Esophagus muscularis mucosa (tissue), 4 donors: ENCODE data around the gene MAGEA8. TPM values are rescaled to one million over a fixed set of nuclear protein-coding genes. Genes with fewer than 3 reads are reported as not detected.
"Not testable (repeated sequence)": the region's sequence is repeated elsewhere in the genome, so short reads cannot be mapped to it uniquely, and the experiment has no call there.

ENCODE experiments used
- DNase-seq: peaks from one replicate; pipeline ENCODE4 v3.0.0-alpha.2; 2017; ENCODE audit errors: extremely low spot score
- H3K27ac ChIP-seq, 4 donors: fragments of 200-600 bp; sonication (generic); replicated peaks in 1 of 4; 1 replicate in 3 of 4; 2 replicates in 1 of 4; pipeline ENCODE4 v1.5.1; 2016 to 2019; ENCODE audit warnings: mild to moderate bottlenecking in 1 of 4
- H3K27me3 ChIP-seq, 4 donors: fragments of 200-600 bp; sonication (generic); one replicate each; pipeline versions ENCODE4 v1.5.1 to v1.6.0; 2016 to 2019
- H3K36me3 ChIP-seq, 4 donors: fragments of 200-600 bp; sonication (generic); one replicate each; pipeline ENCODE4 v1.5.1; 2016 to 2019
- H3K4me1 ChIP-seq, 4 donors: fragments of 200-600 bp; sonication (generic); one replicate each; pipeline ENCODE4 v1.5.1; 2016 to 2019
- H3K4me3 ChIP-seq, 4 donors: fragments of 200-600 bp; sonication (generic); 1 replicate in 2 of 4; 2 replicates in 2 of 4; pipeline ENCODE4 v1.5.1; 2016 to 2019; ENCODE audit warnings: mild to moderate bottlenecking in 4 of 4, moderate library complexity in 1 of 4
- H3K9me3 ChIP-seq, 4 donors: fragments of 200-600 bp; sonication (generic); 1 replicate in 3 of 4; 2 replicates in 1 of 4; pipeline ENCODE4 v1.5.1; 2016 to 2019
- WGBS: methylation state at CpG from one replicate; pipeline ENCODE4 v1.1.5; 2018; 5-methylcytosine and 5-hydroxymethylcytosine counted together
- intact Hi-C: fragments of 100-400 bp; cut with DNase I; formaldehyde crosslinking; loops from one replicate; pipeline ENCODE4 v1.15.1; 2023
- total RNA-seq, 4 donors: library from RNA; depleted of rRNA; stranded (reverse); fragments of >200 nt; gene quantifications; one replicate each; pipeline versions ENCODE4 v1.1.0 to v1.2.1, GENCODE V29; 2016

Gene MAGEA8
- total RNA-seq, 4 donors from 2014 or later: not detected

- H3K27me3 ChIP-seq, intact Hi-C loops, H3K4me1 ChIP-seq, H3K9me3 ChIP-seq, H3K27ac ChIP-seq, DNase-seq, H3K36me3 ChIP-seq, H3K4me3 ChIP-seq: not testable (repeated sequence)
- WGBS: no CpG with 5 or more reads among the region's 7 CpGs
Observed at GRCh38 chrX:149929400-149929799, 48.4 kb downstream of the MAGEA8 start, which contains the start of gene HSFX4. HSFX4 (plus strand) TSS chrX:149929573; CDS start chrX:149929645, 72 bp downstream.

- H3K4me1 ChIP-seq, H3K4me3 ChIP-seq, intact Hi-C loops, H3K9me3 ChIP-seq, DNase-seq, H3K27me3 ChIP-seq, H3K27ac ChIP-seq: not testable (repeated sequence)
- WGBS: 43% methylated on average over 1 of the region's 4 CpGs
- H3K36me3 ChIP-seq: peaks cover 0 to 11% (median 3%) of the 10 kb centered on the region in 4 donors
Observed at GRCh38 chrX:149931355-149931754, 50.4 kb downstream of the MAGEA8 start.

- H3K9me3 ChIP-seq, intact Hi-C loops, H3K27me3 ChIP-seq, DNase-seq, H3K4me1 ChIP-seq, H3K27ac ChIP-seq, H3K4me3 ChIP-seq: not testable (repeated sequence)
- peaks cover 0 to 11% (median 3%) of the 10 kb centered on the region in 4 donors for H3K36me3 ChIP-seq
- WGBS: no CpG with 5 or more reads among the region's 2 CpGs
Observed at GRCh38 chrX:149932150-149932549, 51.2 kb downstream of the MAGEA8 start.

GRCh38 chrX:149932970-149933369 lies 52.0 kb downstream of the MAGEA8 start:
- DNase-seq, intact Hi-C loops, H3K4me1 ChIP-seq, H3K4me3 ChIP-seq, H3K27me3 ChIP-seq, H3K9me3 ChIP-seq, H3K27ac ChIP-seq: not testable (repeated sequence)
- no CpG with 5 or more reads among the region's 5 CpGs for WGBS
- H3K36me3 ChIP-seq: peaks cover 0 to 11% (median 3%) of the 10 kb centered on the region in 4 donors

- H3K4me3 ChIP-seq, H3K27ac ChIP-seq, DNase-seq, H3K4me1 ChIP-seq, intact Hi-C loops, H3K9me3 ChIP-seq, H3K27me3 ChIP-seq: not testable (repeated sequence)
- peaks cover 0 to 11% (median 3%) of the 10 kb centered on the region in 4 donors for H3K36me3 ChIP-seq
- 85% methylated on average over 9 of the region's 21 CpGs for WGBS
Observed at GRCh38 chrX:149933547-149933946, 52.6 kb downstream of the MAGEA8 start.

Other genes with a start within 250 kb of the MAGEA8 start
- gene TMEM185A, start 249.4 kb upstream of the MAGEA8 start, total RNA-seq: 10 to 100 TPM; 11.2 to 26.2 (median 16.5) TPM
- gene MAGEA11, start 169.1 kb upstream of the MAGEA8 start, total RNA-seq: not detected
- 1 to 10 TPM in 3 of 4 donors, under 1 TPM in 1; 0.78 to 2.0 (median 1.2) TPM for gene HSFX1, start 107.1 kb upstream of the MAGEA8 start, total RNA-seq
- gene MAGEA9, start 99.3 kb upstream of the MAGEA8 start, total RNA-seq: not detected
- gene HSFX4, start 48.4 kb downstream of the MAGEA8 start, total RNA-seq: not detected
- gene EOLA2, start 57.3 kb downstream of the MAGEA8 start, total RNA-seq: 10 to 100 TPM; 15.4 to 24.0 (median 21.5) TPM